KMS-11 (cell line): ENCODE measurements around the gene DNAJC3.
"Not testable (repeated sequence)": the region's sequence is repeated elsewhere in the genome, so short reads cannot be mapped to it uniquely, and the experiment has no call there.

Experiments
- H2AFZ ChIP-seq: fragments of 200-600 bp; sonication (generic); 2 replicates; pipeline ENCODE4 v1.6.1; 2016; ENCODE audit warnings: antibody characterized with exemption, mixed run types, low read depth
- H3K27ac ChIP-seq: fragments of 200-600 bp; sonication (generic); 2 replicates; pipeline ENCODE4 v1.6.1; 2016; ENCODE audit warnings: mild to moderate bottlenecking, mixed run types
- H3K27me3 ChIP-seq: fragments of 200-600 bp; sonication (generic); 2 replicates; pipeline ENCODE4 v1.6.1; 2017; ENCODE audit warnings: mild to moderate bottlenecking, low read depth, mixed run types, moderate library complexity; ENCODE audit not compliant: insufficient read depth
- H3K36me3 ChIP-seq: fragments of 200-600 bp; sonication (generic); 2 replicates; pipeline ENCODE4 v1.6.1; 2017; ENCODE audit warnings: mild to moderate bottlenecking, mixed run types; ENCODE audit not compliant: insufficient read depth
- H3K4me1 ChIP-seq: fragments of 200-600 bp; sonication (generic); 2 replicates; pipeline ENCODE4 v1.6.1; 2016; ENCODE audit warnings: mild to moderate bottlenecking, low read depth, mixed run types; ENCODE audit not compliant: poor library complexity, severe bottlenecking
- H3K4me2 ChIP-seq: fragments of 200-600 bp; sonication (generic); 2 replicates; pipeline ENCODE4 v1.7.0; 2016; ENCODE audit warnings: mild to moderate bottlenecking, mixed run types
- H3K4me3 ChIP-seq: fragments of 200-600 bp; sonication (generic); IDR thresholded peaks from 2 replicates; pipeline ENCODE4 v1.6.1; 2017; ENCODE audit warnings: low read depth, low read length, mixed read lengths; ENCODE audit not compliant: insufficient read depth
- H3K79me2 ChIP-seq: fragments of 200-600 bp; sonication (generic); 2 replicates; pipeline ENCODE4 v1.6.1; 2016; ENCODE audit warnings: low read depth, mixed run types; ENCODE audit not compliant: insufficient read depth
- H3K9ac ChIP-seq: fragments of 200-600 bp; sonication (generic); 2 replicates; pipeline ENCODE4 v1.6.1; 2016; ENCODE audit warnings: mild to moderate bottlenecking, mixed run types
- H4K20me1 ChIP-seq: fragments of 200-600 bp; sonication (generic); 2 replicates; pipeline ENCODE4 v1.6.1; 2016; ENCODE audit warnings: mild to moderate bottlenecking, mixed run types; ENCODE audit not compliant: insufficient read depth
- TF ChIP-seq, protein P1 (sequence below): fragments of 200-600 bp; sonication (generic); conservative IDR thresholded peaks from 2 replicates; pipeline ENCODE4 v1.6.1; 2017; ENCODE audit warnings: low read depth, mild to moderate bottlenecking, antibody characterized with exemption, low read length, moderate library complexity, mixed read lengths

Gene DNAJC3

DNA sequence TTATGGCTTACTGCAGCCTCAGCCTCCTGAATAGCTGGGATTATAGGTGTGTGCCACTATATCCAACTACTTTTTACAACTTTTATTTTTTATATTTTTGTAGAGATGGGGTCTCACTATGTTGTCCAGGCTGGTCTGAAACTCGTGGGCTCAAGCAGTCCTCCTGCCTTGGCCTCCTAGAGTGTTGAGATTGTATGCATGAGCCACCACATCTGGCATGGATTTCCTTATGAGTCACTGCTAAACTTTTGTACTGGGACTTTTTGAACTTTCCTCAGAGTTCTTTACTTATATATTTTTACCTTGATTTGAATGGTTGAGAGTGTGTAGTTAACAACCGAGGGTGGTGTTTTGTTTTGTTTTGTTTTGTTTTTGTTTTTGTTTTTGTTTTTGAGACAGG is 33.4 kb downstream of the DNAJC3 start:
- TF ChIP-seq, protein P1, sequence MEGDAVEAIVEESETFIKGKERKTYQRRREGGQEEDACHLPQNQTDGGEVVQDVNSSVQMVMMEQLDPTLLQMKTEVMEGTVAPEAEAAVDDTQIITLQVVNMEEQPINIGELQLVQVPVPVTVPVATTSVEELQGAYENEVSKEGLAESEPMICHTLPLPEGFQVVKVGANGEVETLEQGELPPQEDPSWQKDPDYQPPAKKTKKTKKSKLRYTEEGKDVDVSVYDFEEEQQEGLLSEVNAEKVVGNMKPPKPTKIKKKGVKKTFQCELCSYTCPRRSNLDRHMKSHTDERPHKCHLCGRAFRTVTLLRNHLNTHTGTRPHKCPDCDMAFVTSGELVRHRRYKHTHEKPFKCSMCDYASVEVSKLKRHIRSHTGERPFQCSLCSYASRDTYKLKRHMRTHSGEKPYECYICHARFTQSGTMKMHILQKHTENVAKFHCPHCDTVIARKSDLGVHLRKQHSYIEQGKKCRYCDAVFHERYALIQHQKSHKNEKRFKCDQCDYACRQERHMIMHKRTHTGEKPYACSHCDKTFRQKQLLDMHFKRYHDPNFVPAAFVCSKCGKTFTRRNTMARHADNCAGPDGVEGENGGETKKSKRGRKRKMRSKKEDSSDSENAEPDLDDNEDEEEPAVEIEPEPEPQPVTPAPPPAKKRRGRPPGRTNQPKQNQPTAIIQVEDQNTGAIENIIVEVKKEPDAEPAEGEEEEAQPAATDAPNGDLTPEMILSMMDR, result no peak
- Histone ChIP-seq H4K20me1 (no peaks in the 10 kb centered on the region), H3K4me3 (no peak overlapping the region), H3K27ac (no peak overlapping the region), H3K36me3 (no peaks in the 10 kb centered on the region; the same call in 1 of the 2 replicates), H3K4me2 (no peak overlapping the region), H3K79me2 (peaks cover 6% of the 10 kb centered on the region; the same call in 1 of the 2 replicates), H2AFZ (no peak overlapping the region), H3K27me3 (no peaks in the 10 kb centered on the region), H3K9ac (no peak overlapping the region), H3K4me1 (no peaks in the 10 kb centered on the region)

DNA sequence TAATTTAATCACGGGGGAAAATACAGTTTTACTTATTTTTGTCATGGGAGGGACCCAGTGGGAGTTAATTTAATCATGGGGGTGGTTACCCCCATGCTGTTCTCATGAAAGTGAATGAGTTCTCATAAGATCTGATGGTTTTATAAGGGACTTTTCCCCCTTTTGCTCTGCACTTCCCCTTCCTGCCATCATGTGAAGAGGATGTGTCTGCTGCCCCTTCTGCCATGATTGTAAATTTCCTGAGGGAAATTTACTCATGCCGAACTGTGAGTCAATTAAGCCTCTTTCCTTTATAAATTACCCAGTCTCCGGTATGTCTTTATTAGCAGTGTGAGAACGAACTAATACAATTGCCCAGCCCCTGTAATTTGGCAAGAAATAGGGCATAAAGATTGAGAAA is 35.9 kb downstream of the DNAJC3 start:
- not testable (repeated sequence) for H2AFZ ChIP-seq, H3K4me2 ChIP-seq, H4K20me1 ChIP-seq, H3K79me2 ChIP-seq, H3K27me3 ChIP-seq, H3K4me1 ChIP-seq, H3K4me3 ChIP-seq, H3K36me3 ChIP-seq, H3K9ac ChIP-seq, H3K27ac ChIP-seq

DNA sequence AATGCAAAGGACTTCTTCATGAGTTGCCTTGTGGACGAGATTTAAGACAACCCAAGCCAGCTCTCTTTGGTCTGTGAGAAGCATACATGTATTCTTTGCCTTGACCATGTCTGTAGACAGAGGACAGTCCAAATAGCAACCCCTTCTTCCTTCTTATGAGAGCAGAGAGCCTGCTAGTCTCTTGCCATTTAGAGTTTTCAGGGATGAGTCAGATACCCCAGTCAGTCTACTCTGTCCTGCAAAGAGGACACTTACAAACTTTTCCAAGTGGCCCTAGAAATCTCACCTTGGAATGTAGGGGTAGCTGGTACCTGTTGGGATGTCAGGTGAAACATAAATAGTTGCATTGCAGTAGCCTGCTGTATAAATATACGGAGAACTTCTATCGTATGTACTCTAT is 36.7 kb downstream of the DNAJC3 start:
- no peaks in the 10 kb centered on the region for H4K20me1 ChIP-seq
- H3K27me3 ChIP-seq, result no peaks in the 10 kb centered on the region
- H3K4me3 ChIP-seq, result no peak overlapping the region
- no peaks in the 10 kb centered on the region for H3K4me1 ChIP-seq
- H3K4me2 ChIP-seq, result no peak overlapping the region
- no peak overlapping the region for H2AFZ ChIP-seq
- no peaks in the 10 kb centered on the region; the same call in 1 of the 2 replicates for H3K36me3 ChIP-seq
- TF ChIP-seq, protein P1, result no peak
- H3K27ac ChIP-seq, result no peak overlapping the region
- no peak overlapping the region for H3K9ac ChIP-seq
- no peaks in the 10 kb centered on the region for H3K79me2 ChIP-seq

DNA sequence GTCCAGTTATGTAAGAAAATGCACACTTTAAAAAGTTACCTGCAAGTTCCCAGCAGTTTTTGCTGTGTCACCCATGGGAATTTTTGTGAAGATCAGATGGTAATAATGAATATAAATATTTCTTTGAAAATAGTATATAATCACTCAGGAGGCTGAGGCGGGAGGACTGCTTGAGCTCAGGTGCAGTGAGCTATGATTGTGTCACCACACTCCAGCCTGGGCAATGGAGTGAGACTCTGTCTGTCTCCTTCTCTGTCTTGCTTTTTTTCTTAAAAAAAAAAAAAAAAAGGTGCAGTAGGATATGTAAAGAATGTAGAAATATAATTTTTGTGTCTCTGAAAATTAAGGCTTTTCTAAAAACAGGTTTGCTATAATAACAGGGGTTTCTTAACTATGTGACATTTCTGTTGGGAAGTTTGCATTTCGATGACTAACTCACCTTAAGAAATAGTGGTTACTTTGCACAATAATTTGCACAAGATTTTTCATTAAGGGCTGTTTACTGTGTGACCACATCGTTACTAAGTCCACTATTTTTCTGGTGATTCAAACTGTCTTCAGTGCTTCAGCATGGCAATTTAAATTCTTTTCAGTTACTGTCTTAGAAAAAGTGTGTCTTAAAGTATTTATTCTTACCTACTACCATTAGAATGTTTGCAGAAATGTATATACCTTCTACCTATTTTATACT is 37.3 kb downstream of the DNAJC3 start:
- H3K79me2 ChIP-seq, result no peaks in the 10 kb centered on the region
- no peak overlapping the region for H3K4me2 ChIP-seq
- no peaks in the 10 kb centered on the region for H4K20me1 ChIP-seq
- no peaks in the 10 kb centered on the region; the same call in 1 of the 2 replicates for H3K36me3 ChIP-seq
- H2AFZ ChIP-seq, result no peak overlapping the region
- TF ChIP-seq, protein P1, result no peak
- H3K9ac ChIP-seq, result no peak overlapping the region
- H3K27me3 ChIP-seq, result no peaks in the 10 kb centered on the region
- H3K27ac ChIP-seq, result no peak overlapping the region
- H3K4me3 ChIP-seq, result no peak overlapping the region
- no peaks in the 10 kb centered on the region for H3K4me1 ChIP-seq

DNA sequence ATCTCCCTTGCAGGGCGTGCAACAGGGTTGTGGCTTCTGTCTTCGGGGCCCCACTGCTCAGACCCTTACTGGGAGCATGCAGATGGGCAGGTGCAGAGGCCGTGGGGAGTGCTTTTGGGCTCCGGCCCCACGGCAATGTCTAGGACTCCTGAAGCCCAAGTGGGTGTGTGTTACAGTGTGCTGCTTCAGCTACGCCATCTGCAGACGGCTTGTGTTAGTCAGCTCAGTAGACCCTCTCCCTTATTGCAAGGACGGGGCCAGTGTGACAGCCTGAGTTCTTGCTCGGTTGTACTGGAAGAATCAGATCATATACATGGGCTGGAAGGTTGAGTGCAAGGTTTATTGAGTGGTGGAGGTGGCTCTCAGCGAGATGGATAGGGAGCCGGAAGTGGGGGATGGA is 39.3 kb downstream of the DNAJC3 start:
- Histone ChIP-seq H3K4me3 (no peak overlapping the region), H3K27ac (no peak overlapping the region), H3K27me3 (no peaks in the 10 kb centered on the region), H3K4me2 (no peak overlapping the region), H4K20me1 (no peaks in the 10 kb centered on the region), H3K79me2 (no peaks in the 10 kb centered on the region), H2AFZ (no peak overlapping the region), H3K36me3 (no peaks in the 10 kb centered on the region; the same call in 1 of the 2 replicates), H3K4me1 (no peaks in the 10 kb centered on the region), H3K9ac (no peak overlapping the region)
- TF ChIP-seq, protein P1, result no peak
